Measurements from ENCODE around the gene RALB.

Gene RALB

DNA sequence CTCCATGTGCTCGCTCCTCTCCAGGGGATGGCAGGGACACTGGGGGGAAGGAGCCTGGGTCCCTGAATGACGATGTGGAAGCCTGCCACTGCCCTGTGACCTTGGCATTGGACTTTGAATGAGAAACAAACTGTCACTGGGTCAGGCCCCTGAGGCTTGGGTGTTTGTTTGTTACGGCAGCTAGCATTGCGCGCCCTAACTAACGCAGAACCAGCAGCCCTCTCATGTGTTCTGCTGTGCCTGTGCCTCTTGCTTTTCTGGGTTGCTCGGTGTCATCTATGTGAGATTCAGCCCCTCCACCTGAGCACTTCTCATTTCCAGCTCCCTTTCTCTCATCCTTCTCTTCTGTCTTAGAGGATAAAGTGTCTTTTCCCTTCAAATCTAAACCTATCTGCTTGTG is 69.7 kb downstream of the RALB start:
- H3K4me1 Mint-ChIP-seq = no peaks in the 10 kb centered on the region
- H3K27ac Mint-ChIP-seq (ENCODE audit: low read depth) = no peak overlapping the region
- H3K36me3 Mint-ChIP-seq (ENCODE audit: insufficient read depth) = no peaks in the 10 kb centered on the region

DNA sequence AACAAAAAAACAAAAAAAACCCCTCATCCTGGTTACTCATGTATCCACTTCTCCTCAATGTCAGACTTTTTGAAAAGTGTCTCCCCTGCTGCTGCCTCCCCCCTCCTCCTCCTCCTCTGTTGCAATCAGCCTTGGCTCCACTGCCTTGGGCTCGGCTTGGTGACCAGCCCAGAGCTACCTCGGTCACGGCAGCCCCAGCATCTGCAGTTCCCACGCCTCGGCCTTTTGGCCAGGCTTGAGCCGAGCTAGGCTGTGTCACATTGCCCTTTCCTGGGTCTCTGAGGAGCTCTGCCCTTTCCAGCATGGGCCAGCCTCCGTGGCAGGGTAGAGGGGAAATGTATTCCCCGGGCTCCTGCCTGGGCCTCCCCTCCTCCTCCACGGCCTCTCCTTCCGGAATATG is 70.6 kb downstream of the RALB start:
- Mint-ChIP-seq H3K9me3 (no peaks in the 10 kb centered on the region), H3K27me3 (peaks cover 14% of the 10 kb centered on the region), H3K36me3 (ENCODE audit: insufficient read depth) (no peaks in the 10 kb centered on the region), H3K4me3 (no peak overlapping the region), H3K4me1 (no peaks in the 10 kb centered on the region), H3K27ac (ENCODE audit: low read depth) (no peak overlapping the region)
- no peak for DNase-seq (ENCODE audit: low spot score in 2 of 2)
- no peak for ATAC-seq (replicated peaks; ENCODE audit: extremely low read depth, poor library complexity, severe bottlenecking)

More for the DNA sequence above, 69.7 kb downstream of the RALB start:
- Mint-ChIP-seq H3K4me3 (no peak overlapping the region), H3K9me3 (no peaks in the 10 kb centered on the region), H3K27me3 (peaks cover 7% of the 10 kb centered on the region)
- DNase-seq (ENCODE audit: low spot score in 2 of 2) (no peak), ATAC-seq (replicated peaks; ENCODE audit: extremely low read depth, poor library complexity, severe bottlenecking) (no peak)

DNA sequence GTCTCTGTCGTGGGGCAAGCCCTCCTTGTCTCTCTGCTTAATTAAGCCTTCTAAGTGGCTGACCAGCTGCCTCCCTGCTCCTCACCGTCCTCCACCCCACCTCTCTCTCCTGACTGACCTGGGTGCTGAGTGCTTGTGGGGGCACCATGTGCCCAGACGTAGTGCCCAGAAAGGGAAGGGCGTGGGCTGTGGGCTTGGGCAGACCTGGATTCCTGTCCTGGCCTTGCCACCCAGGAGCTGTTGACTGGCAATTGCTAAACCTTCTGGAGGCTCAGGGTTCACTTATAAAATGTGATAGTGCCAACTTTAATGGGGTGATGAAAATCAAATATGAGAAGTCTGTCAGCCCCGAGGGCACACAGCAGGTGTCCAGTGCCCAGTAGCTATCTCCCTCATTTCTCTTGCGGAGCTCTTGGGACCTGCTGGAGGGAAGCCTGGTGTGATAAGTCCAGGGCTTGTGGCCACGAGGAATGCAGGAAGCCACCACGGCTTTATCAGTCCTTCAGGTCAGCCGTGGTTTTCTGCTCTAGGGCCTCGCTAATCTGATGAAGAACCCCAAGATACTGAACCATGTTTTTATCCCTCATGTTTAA is 71.3 kb downstream of the RALB start:
- no peak for ATAC-seq (replicated peaks; ENCODE audit: extremely low read depth, poor library complexity, severe bottlenecking)
- no peak for DNase-seq (ENCODE audit: low spot score in 2 of 2)
- no peak overlapping the region for H3K4me3 Mint-ChIP-seq
- no peak overlapping the region for H3K27ac Mint-ChIP-seq (ENCODE audit: low read depth)
- H3K4me1 Mint-ChIP-seq = no peaks in the 10 kb centered on the region
- H3K9me3 Mint-ChIP-seq = no peaks in the 10 kb centered on the region
- H3K27me3 Mint-ChIP-seq = peaks cover 14% of the 10 kb centered on the region
- no peaks in the 10 kb centered on the region for H3K36me3 Mint-ChIP-seq (ENCODE audit: insufficient read depth)

DNA sequence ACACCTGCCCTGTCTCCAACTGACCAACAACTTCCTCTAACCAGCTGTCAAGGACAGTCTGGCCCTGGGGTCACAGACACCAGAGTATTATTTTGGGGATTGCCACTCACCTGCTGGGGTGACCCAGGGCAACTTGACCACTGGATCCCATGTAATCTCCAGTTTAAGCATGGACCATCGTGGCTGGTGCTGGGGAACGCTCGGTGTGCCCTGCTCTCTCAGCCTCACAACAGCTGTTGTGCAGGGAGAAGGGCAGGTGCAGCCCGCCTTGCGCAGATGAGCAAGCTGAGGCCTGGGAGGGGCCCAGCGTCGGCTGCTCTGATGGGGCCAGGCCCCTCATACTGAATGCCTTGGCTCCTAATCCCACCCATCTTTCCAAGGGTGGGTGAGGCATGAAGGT is 72.3 kb downstream of the RALB start:
- no peaks in the 10 kb centered on the region for H3K9me3 Mint-ChIP-seq
- H3K36me3 Mint-ChIP-seq (ENCODE audit: insufficient read depth) = no peaks in the 10 kb centered on the region
- no peaks in the 10 kb centered on the region for H3K4me1 Mint-ChIP-seq
- H3K27ac Mint-ChIP-seq (ENCODE audit: low read depth) = no peak overlapping the region
- DNase-seq (ENCODE audit: low spot score in 2 of 2) (no peak), ATAC-seq (replicated peaks; ENCODE audit: extremely low read depth, poor library complexity, severe bottlenecking) (no peak)
- H3K27me3 Mint-ChIP-seq = peaks cover 19% of the 10 kb centered on the region
- H3K4me3 Mint-ChIP-seq = no peak overlapping the region

GRCh38 chr2:120326066-120326465 is 73.4 kb downstream of the RALB start:
- no peaks in the 10 kb centered on the region for H3K36me3 Mint-ChIP-seq (ENCODE audit: insufficient read depth)
- ATAC-seq (replicated peaks; ENCODE audit: extremely low read depth, poor library complexity, severe bottlenecking) (no peak), DNase-seq (ENCODE audit: low spot score in 2 of 2) (no peak)
- H3K27me3 Mint-ChIP-seq = peaks cover 31% of the 10 kb centered on the region
- no peaks in the 10 kb centered on the region for H3K4me1 Mint-ChIP-seq
- no peaks in the 10 kb centered on the region for H3K9me3 Mint-ChIP-seq
- no peak overlapping the region for H3K4me3 Mint-ChIP-seq
- no peak overlapping the region for H3K27ac Mint-ChIP-seq (ENCODE audit: low read depth)

GRCh38 chr2:120330946-120331822 is 78.5 kb downstream of the RALB start:
- H3K4me1 Mint-ChIP-seq = no peaks in the 10 kb centered on the region
- ATAC-seq (replicated peaks; ENCODE audit: extremely low read depth, poor library complexity, severe bottlenecking) (no peak), DNase-seq (ENCODE audit: low spot score in 2 of 2) (no peak)
- no peak overlapping the region for H3K27ac Mint-ChIP-seq (ENCODE audit: low read depth)
- H3K36me3 Mint-ChIP-seq (ENCODE audit: insufficient read depth) = no peaks in the 10 kb centered on the region
- H3K4me3 Mint-ChIP-seq = no peak overlapping the region
- peaks cover 68% of the 10 kb centered on the region for H3K27me3 Mint-ChIP-seq
- no peaks in the 10 kb centered on the region for H3K9me3 Mint-ChIP-seq

DNA sequence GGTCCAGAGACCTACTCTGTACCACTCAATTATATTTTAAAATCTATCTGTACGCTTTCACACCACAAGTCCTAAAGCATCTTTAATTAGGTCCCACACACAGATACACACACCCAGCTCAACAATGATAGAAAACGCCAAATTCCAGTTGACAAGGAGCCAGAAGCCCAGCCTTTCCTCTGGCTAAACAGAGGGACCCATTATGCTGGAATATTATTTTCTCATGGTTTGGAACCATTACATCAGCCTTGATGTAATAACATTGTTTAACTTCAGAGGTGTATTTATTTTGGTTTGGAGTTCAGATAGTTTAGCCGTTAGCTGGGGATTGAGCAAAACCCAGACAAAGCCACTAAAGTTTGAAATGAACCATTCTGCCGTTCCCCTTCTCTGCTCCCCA is 79.3 kb downstream of the RALB start:
- H3K27me3 Mint-ChIP-seq = peaks cover 73% of the 10 kb centered on the region
- H3K27ac Mint-ChIP-seq (ENCODE audit: low read depth) = no peak overlapping the region
- DNase-seq (ENCODE audit: low spot score in 2 of 2) = no peak
- no peak overlapping the region for H3K4me3 Mint-ChIP-seq
- ATAC-seq (replicated peaks; ENCODE audit: extremely low read depth, poor library complexity, severe bottlenecking) = no peak
- H3K9me3 Mint-ChIP-seq = no peaks in the 10 kb centered on the region
- no peaks in the 10 kb centered on the region for H3K4me1 Mint-ChIP-seq
- no peaks in the 10 kb centered on the region for H3K36me3 Mint-ChIP-seq (ENCODE audit: insufficient read depth)

DNA sequence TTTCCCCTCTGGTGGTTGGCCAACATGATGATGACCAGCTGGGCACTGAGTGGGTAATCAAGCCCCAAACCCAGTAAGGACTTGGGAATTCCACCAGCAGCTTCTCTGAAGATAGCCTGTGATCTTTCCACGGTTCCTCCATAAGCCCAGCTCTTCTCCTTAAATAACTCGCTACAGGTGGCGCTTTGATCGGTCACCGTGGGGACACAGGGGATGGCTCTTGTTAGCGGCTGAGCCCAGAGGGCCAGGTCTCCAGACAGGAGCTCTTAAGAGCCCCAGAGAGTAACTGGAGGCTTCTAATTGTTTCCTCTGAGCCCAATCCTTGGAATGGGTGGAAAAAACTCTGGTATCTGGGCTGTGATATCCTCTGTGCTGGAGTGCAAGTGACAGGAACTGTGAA is 79.7 kb downstream of the RALB start:
- H3K27me3 Mint-ChIP-seq = peaks cover 73% of the 10 kb centered on the region
- no peak overlapping the region for H3K27ac Mint-ChIP-seq (ENCODE audit: low read depth)
- H3K4me1 Mint-ChIP-seq = peaks cover 3% of the 10 kb centered on the region
- no peak overlapping the region for H3K4me3 Mint-ChIP-seq
- no peaks in the 10 kb centered on the region for H3K36me3 Mint-ChIP-seq (ENCODE audit: insufficient read depth)
- H3K9me3 Mint-ChIP-seq = no peaks in the 10 kb centered on the region
- DNase-seq (ENCODE audit: low spot score in 2 of 2) (no peak), ATAC-seq (replicated peaks; ENCODE audit: extremely low read depth, poor library complexity, severe bottlenecking) (no peak)

- Mint-ChIP-seq H3K4me1 (peaks cover 5% of the 10 kb centered on the region), H3K27me3 (peaks cover 84% of the 10 kb centered on the region), H3K4me3 (no peak overlapping the region), H3K36me3 (ENCODE audit: insufficient read depth) (no peaks in the 10 kb centered on the region), H3K27ac (ENCODE audit: low read depth) (no peak overlapping the region), H3K9me3 (no peaks in the 10 kb centered on the region)
- DNase-seq (ENCODE audit: low spot score in 2 of 2) (no peak), ATAC-seq (replicated peaks; ENCODE audit: extremely low read depth, poor library complexity, severe bottlenecking) (no peak)
Observed at GRCh38 chr2:120334068-120334467, 81.4 kb downstream of the RALB start.

DNA sequence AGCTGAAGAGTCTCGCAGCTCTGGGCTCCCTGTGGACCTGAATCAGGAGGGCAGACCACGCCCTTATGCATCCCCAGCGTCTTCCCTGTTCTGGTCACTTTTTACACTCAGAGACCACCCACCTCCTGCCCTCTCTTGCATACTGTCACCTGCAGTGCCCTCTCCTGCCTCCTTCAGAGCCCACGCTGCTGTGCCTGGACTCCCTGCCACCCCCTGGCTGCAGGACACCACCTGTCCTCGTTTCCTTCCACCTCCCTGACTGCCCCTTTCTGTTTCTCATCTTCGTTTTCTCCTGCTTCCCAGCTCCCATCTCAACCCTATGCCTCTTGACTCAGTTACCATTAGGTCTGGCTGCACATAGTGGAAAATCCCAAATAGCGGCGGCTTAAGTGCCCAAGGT is 84.1 kb downstream of the RALB start:
- DNase-seq (ENCODE audit: low spot score in 2 of 2) (no peak), ATAC-seq (replicated peaks; ENCODE audit: extremely low read depth, poor library complexity, severe bottlenecking) (no peak)
- no peaks in the 10 kb centered on the region for H3K36me3 Mint-ChIP-seq (ENCODE audit: insufficient read depth)
- H3K4me3 Mint-ChIP-seq = no peak overlapping the region
- H3K9me3 Mint-ChIP-seq = no peaks in the 10 kb centered on the region
- peaks cover 86% of the 10 kb centered on the region for H3K27me3 Mint-ChIP-seq
- peaks cover 5% of the 10 kb centered on the region for H3K4me1 Mint-ChIP-seq
- H3K27ac Mint-ChIP-seq (ENCODE audit: low read depth) = no peak overlapping the region

DNA sequence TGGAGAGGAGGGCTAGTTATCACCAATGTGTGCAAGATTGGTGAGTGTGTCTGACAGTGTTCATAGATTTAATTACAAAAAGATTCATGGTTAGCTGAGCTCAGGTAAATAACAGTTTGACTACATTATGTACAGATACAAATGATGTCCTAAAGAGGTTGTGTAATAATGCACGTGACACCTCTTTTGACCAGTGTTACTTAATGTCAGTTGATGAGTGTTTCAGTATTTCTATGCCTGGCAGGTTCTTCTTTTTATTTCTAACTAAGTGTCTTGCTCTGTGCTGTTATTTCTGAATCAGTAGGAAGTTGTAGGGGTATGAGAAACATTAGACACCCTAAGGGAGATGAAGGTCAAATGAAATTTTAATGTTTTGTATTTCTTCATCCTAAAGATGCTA is 85.4 kb downstream of the RALB start:
- Mint-ChIP-seq H3K36me3 (ENCODE audit: insufficient read depth) (peaks cover 2% of the 10 kb centered on the region), H3K27me3 (peaks cover 88% of the 10 kb centered on the region)

GRCh38 chr2:120341977-120342376 is 89.3 kb downstream of the RALB start:
- no peak for ATAC-seq (replicated peaks; ENCODE audit: extremely low read depth, poor library complexity, severe bottlenecking)
- H3K4me1 Mint-ChIP-seq = peaks cover 22% of the 10 kb centered on the region
- no peak overlapping the region for H3K4me3 Mint-ChIP-seq
- peaks cover 2% of the 10 kb centered on the region for H3K36me3 Mint-ChIP-seq (ENCODE audit: insufficient read depth)
- H3K27ac Mint-ChIP-seq (ENCODE audit: low read depth) = no peak overlapping the region
- peaks cover 73% of the 10 kb centered on the region for H3K27me3 Mint-ChIP-seq
- DNase-seq (ENCODE audit: low spot score in 2 of 2) = no peak
- H3K9me3 Mint-ChIP-seq = no peaks in the 10 kb centered on the region

More for the DNA sequence above, 85.4 kb downstream of the RALB start:
- H3K27ac Mint-ChIP-seq (ENCODE audit: low read depth) = no peak overlapping the region
- H3K4me1 Mint-ChIP-seq = peaks cover 9% of the 10 kb centered on the region
- DNase-seq (ENCODE audit: low spot score in 2 of 2) (no peak), ATAC-seq (replicated peaks; ENCODE audit: extremely low read depth, poor library complexity, severe bottlenecking) (no peak)
- H3K9me3 Mint-ChIP-seq = no peaks in the 10 kb centered on the region
- no peak overlapping the region for H3K4me3 Mint-ChIP-seq

GRCh38 chr2:120342446-120342845 is 89.8 kb downstream of the RALB start:
- Mint-ChIP-seq H3K27ac (ENCODE audit: low read depth) (no peak overlapping the region), H3K27me3 (peaks cover 73% of the 10 kb centered on the region), H3K36me3 (ENCODE audit: insufficient read depth) (peaks cover 2% of the 10 kb centered on the region), H3K9me3 (no peaks in the 10 kb centered on the region), H3K4me3 (peak overlapping the region; percentile 54), H3K4me1 (peaks cover 22% of the 10 kb centered on the region)
- ATAC-seq (replicated peaks; ENCODE audit: extremely low read depth, poor library complexity, severe bottlenecking) (no peak), DNase-seq (ENCODE audit: low spot score in 2 of 2) (no peak)
